ENCODE measurements around the gene BLACAT1. TPM values are rescaled to one million over a fixed set of nuclear protein-coding genes. Genes with fewer than 3 reads are reported as not detected.
A peak's percentile ranks its signal among the peaks of the same experiment; 100 is the strongest.

The BLACAT1 gene
- polyA plus RNA-seq, 3 donors: not detected

DNA sequence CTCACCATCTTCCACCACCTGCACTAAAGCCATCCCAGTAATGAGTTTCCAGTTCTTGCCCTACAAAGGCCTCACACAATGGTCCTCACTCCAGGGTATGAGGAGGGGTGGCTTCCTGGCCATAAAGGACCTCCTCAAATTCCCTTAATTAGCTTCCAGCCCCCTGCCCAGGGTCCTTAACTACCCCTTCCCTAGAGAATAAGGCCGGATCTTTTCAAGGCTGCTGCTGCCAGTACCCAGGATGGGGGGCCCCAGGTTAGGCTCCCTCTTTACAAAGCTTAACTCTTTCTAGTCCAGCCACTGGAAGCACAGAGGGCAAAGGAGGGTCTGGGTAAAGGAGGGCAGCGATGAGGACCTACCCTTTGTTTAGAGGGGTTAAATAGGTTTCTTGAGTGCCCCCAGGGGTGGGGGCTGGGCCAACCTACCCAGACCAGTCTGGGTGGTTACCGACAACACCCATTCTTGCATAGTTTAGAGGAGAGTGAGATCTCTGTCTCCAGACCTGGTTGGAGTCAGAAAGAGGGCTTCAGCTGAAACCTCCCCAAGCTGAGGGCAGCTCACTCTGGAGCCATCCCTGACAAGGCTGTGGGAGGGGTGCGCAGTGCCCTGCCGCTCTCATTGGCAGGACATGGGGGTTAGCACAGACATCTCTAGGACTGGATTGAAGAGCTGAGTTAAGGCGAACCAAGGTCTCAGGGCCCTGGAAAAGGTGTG lies 7.1 kb downstream of the BLACAT1 start:
- H3K4me1 Mint-ChIP-seq: no peaks in the 10 kb centered on the region
- H3K79me2 ChIP-seq (ENCODE audit: insufficient read depth, low read length): no peaks in the 10 kb centered on the region
- H3K27me3 Mint-ChIP-seq (ENCODE audit: low read depth in 3 of 3): peaks cover 44 to 69% (median 47%) of the 10 kb centered on the region in 3 donors
- H3K36me3 ChIP-seq (replicated peaks in 1 of 2; ENCODE audit: control insufficient read depth in 1 of 2, insufficient read depth in 2 of 2, low read length in 2 of 2): no peaks in the 10 kb centered on the region
- H3K4me2 ChIP-seq (replicated peaks; ENCODE audit: extremely low read depth, low read length, poor library complexity, severe bottlenecking): no peak overlapping the region
- H2AFZ ChIP-seq (ENCODE audit: insufficient read depth, low read depth, low read length, poor library complexity, severe bottlenecking): no peak overlapping the region
- intact Hi-C loops (cut with micrococcal nuclease): no loop called here
- 95% methylated on average over 3 of the region's 6 CpGs for WGBS (ENCODE audit: insufficient coverage)
- no peaks in the 10 kb centered on the region for H4K20me1 ChIP-seq (ENCODE audit: insufficient read depth, low read length)
- H3K4me3 ChIP-seq (replicated peaks in 1 of 3; ENCODE audit: low read depth in 2 of 3, low read length in 3 of 3): no peak overlapping the region
- H3K9me3 ChIP-seq (replicated peaks in 1 of 2; ENCODE audit: control insufficient read depth in 1 of 2, insufficient read depth in 1 of 2, low read length in 2 of 2): no peaks in the 10 kb centered on the region
- no peak overlapping the region for H3K4me3 Mint-ChIP-seq
- H3K27me3 ChIP-seq (ENCODE audit: control insufficient read depth in 2 of 2, insufficient read depth in 2 of 2, low read length in 2 of 2): peaks cover 7 to 52% of the 10 kb centered on the region in 2 donors
- H3K27ac ChIP-seq (ENCODE audit: low read depth in 1 of 2, low read length in 2 of 2): no peak overlapping the region
- peaks cover 0 to 2% (median 0%) of the 10 kb centered on the region in 7 donors for H3K9me3 Mint-ChIP-seq
- H3K36me3 Mint-ChIP-seq: no peaks in the 10 kb centered on the region
- no peak for TF ChIP-seq CTCF (IDR thresholded peaks at IDR 0.05)
- no peak overlapping the region for H3K27ac Mint-ChIP-seq
- no peak overlapping the region for H3K9ac ChIP-seq (ENCODE audit: insufficient read depth, low read length, poor library complexity, severe bottlenecking)
- no peak for DNase-seq
- no peaks in the 10 kb centered on the region for H3K4me1 ChIP-seq (ENCODE audit: control insufficient read depth in 1 of 2, insufficient read depth in 2 of 2, low read length in 2 of 2)

DNA sequence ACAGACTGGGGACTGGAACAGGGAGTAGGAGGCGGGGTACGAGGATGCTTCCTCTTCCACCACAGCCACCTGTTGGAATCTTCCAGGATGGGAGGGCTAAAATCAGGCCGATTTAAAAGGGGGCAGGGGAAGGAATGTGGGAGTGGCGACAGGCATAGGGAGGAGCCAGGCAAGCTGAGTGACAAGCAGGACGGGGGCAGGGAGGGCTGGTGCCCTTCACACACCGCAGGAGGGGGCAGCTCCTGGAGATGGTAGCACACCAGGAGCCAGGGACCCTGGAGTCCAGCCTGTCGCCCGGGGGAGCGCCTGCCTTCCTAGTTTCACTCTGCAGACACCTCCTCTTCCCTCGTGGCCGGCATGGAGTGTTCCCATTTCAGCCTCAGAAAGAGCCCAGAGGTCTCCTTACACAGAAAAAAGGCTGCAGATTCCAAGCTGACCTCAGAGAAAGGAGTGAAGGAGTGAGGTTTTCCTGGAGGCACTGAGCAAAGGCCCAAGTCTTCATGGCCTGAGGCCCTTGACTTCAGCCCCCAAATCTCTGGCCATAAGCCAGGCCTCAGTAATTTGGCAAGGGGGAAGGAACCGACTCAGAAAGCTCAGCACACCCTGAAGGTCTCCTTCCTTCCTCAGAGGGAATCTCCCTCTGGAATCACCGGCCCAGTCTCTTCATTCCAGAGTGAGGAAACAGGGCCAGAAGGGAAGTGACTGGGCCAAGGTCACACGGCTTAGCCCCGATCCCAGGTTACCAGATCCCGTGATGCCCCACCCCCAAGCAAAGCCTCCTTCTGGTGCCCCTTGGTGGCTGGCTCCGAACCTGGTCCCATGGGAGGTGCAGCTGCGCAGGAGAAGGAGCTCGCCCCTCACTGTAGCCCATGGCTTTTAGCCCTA lies 8.1 kb downstream of the BLACAT1 start:
- H3K27me3 ChIP-seq (ENCODE audit: control insufficient read depth in 2 of 2, insufficient read depth in 2 of 2, low read length in 2 of 2): peaks cover 0 to 45% of the 10 kb centered on the region in 2 donors

More for the DNA sequence above, 8.1 kb downstream of the BLACAT1 start:
- Mint-ChIP-seq H3K4me3 (no peak overlapping the region), H3K36me3 (no peaks in the 10 kb centered on the region), H3K9me3 (peaks cover 0 to 2% (median 0%) of the 10 kb centered on the region in 7 donors), H3K4me1 (no peaks in the 10 kb centered on the region), H3K27me3 (ENCODE audit: low read depth in 3 of 3) (peaks cover 39 to 62% (median 42%) of the 10 kb centered on the region in 3 donors), H3K27ac (no peak overlapping the region)
- intact Hi-C loops (cut with micrococcal nuclease): no loop called here
- Histone ChIP-seq H2AFZ (ENCODE audit: insufficient read depth, low read depth, low read length, poor library complexity, severe bottlenecking) (no peak overlapping the region), H3K9ac (ENCODE audit: insufficient read depth, low read length, poor library complexity, severe bottlenecking) (no peak overlapping the region), H3K27ac (ENCODE audit: low read depth in 1 of 2, low read length in 2 of 2) (no peak overlapping the region), H3K4me3 (replicated peaks in 1 of 3; ENCODE audit: low read depth in 2 of 3, low read length in 3 of 3) (no peak overlapping the region), H3K9me3 (replicated peaks in 1 of 2; ENCODE audit: control insufficient read depth in 1 of 2, insufficient read depth in 1 of 2, low read length in 2 of 2) (no peaks in the 10 kb centered on the region), H3K79me2 (ENCODE audit: insufficient read depth, low read length) (no peaks in the 10 kb centered on the region), H3K4me1 (ENCODE audit: control insufficient read depth in 1 of 2, insufficient read depth in 2 of 2, low read length in 2 of 2) (no peaks in the 10 kb centered on the region), H4K20me1 (ENCODE audit: insufficient read depth, low read length) (no peaks in the 10 kb centered on the region), H3K36me3 (replicated peaks in 1 of 2; ENCODE audit: control insufficient read depth in 1 of 2, insufficient read depth in 2 of 2, low read length in 2 of 2) (no peaks in the 10 kb centered on the region), H3K4me2 (replicated peaks; ENCODE audit: extremely low read depth, low read length, poor library complexity, severe bottlenecking) (no peak overlapping the region)
- 74% methylated on average over 10 of the region's 19 CpGs for WGBS (ENCODE audit: insufficient coverage)
- TF ChIP-seq CTCF (IDR thresholded peaks at IDR 0.05): no peak
- DNase-seq: peak in 1 of 3 donors; percentile 7

Measured in CD14-positive monocyte (primary cell).